HG02938 (cell line): Measurements from ENCODE around the gene DDX27.
A peak's percentile ranks its signal among the peaks of the same experiment; 100 is the strongest.

Experiments
- ATAC-seq: cut with Tn5 transposase; IDR thresholded peaks from one replicate; pipeline ENCODE4 v1.9.1; 2021; ENCODE audit warnings: mild to moderate bottlenecking, moderate library complexity; ENCODE audit not compliant: unreplicated experiment

Gene DDX27

GRCh38 chr20:49276961-49277785 lies 58.0 kb downstream of the DDX27 start:
- no peak for ATAC-seq

- no peak for ATAC-seq
These were observed 58.5 kb downstream of the DDX27 start for GRCh38 chr20:49277786-49278035.

- peak; percentile 82 for ATAC-seq
These were observed 59.0 kb downstream of the DDX27 start, which contains the start of gene ZNFX1 for GRCh38 chr20:49278036-49278817. ZNFX1 (minus strand) TSS chr20:49278057; CDS start chr20:49275839, 2,218 bp downstream.

- ATAC-seq = no peak
These were observed 59.8 kb downstream of the DDX27 start for GRCh38 chr20:49278818-49279676.

GRCh38 chr20:49279677-49280462 lies 60.7 kb downstream of the DDX27 start:
- no peak for ATAC-seq

- ATAC-seq = no peak
These were observed 61.3 kb downstream of the DDX27 start for GRCh38 chr20:49280463-49281058.

GRCh38 chr20:49281059-49281912 lies 62.1 kb downstream of the DDX27 start:
- ATAC-seq = no peak

GRCh38 chr20:49281913-49282467 lies 62.8 kb downstream of the DDX27 start:
- no peak for ATAC-seq

GRCh38 chr20:49282584-49283171 lies 63.5 kb downstream of the DDX27 start:
- no peak for ATAC-seq

- no peak for ATAC-seq
These were observed 64.0 kb downstream of the DDX27 start for GRCh38 chr20:49283176-49283702.

GRCh38 chr20:49283703-49284625 lies 64.7 kb downstream of the DDX27 start:
- ATAC-seq = no peak

- no peak for ATAC-seq
These were observed 65.6 kb downstream of the DDX27 start for GRCh38 chr20:49284818-49285217.

- no peak for ATAC-seq
These were observed 66.0 kb downstream of the DDX27 start for GRCh38 chr20:49285233-49285668.

GRCh38 chr20:49285813-49286494 lies 66.7 kb downstream of the DDX27 start:
- no peak for ATAC-seq

- no peak for ATAC-seq
These were observed 67.7 kb downstream of the DDX27 start for GRCh38 chr20:49286689-49287551.
